CD14-positive monocyte (primary cell): Measurements from ENCODE around the gene CHST3. TPM values are rescaled to one million over a fixed set of nuclear protein-coding genes. Genes with fewer than 3 reads are reported as not detected.
"Not testable (repeated sequence)": the region's sequence is repeated elsewhere in the genome, so short reads cannot be mapped to it uniquely, and the experiment has no call there.

Experiments used
- DNase-seq, 3 donors: peaks; one replicate each; pipeline ENCODE4 v3.0.0-alpha.2; 2011 to 2022
- H2AFZ ChIP-seq: 2 replicates; pipeline ENCODE4 v1.6.0; 2012; ENCODE audit warnings: mild to moderate bottlenecking, low read depth, low read length, inconsistent platforms; ENCODE audit not compliant: insufficient read depth, poor library complexity, severe bottlenecking
- H3K27ac ChIP-seq, 2 donors: 1 replicate in 1 of 2; 2 replicates in 1 of 2; pipeline ENCODE4 v1.5.1; 2012 to 2013; ENCODE audit warnings: low read length in 2 of 2, control low read depth in 1 of 2, inconsistent platforms in 1 of 2, low read depth in 1 of 2, mild to moderate bottlenecking in 1 of 2
- H3K27me3 ChIP-seq, 2 donors: one replicate each; pipeline versions ENCODE4 v1.6.0 to v1.6.1; 2011 to 2013; ENCODE audit warnings: low read length in 2 of 2; ENCODE audit not compliant: control insufficient read depth in 2 of 2, insufficient read depth in 2 of 2
- H3K36me3 ChIP-seq, 2 donors: replicated peaks in 1 of 2; 1 replicate in 1 of 2; 2 replicates in 1 of 2; pipeline versions ENCODE4 v1.5.1 to v1.6.1; 2012 to 2013; ENCODE audit warnings: low read length in 2 of 2, control low read depth in 1 of 2, inconsistent platforms in 1 of 2, mild to moderate bottlenecking in 1 of 2; ENCODE audit not compliant: insufficient read depth in 2 of 2, control insufficient read depth in 1 of 2
- H3K4me1 ChIP-seq, 2 donors: 1 replicate in 1 of 2; 2 replicates in 1 of 2; pipeline versions ENCODE4 v1.5.1 to v1.6.1; 2012 to 2013; ENCODE audit warnings: low read length in 2 of 2, control low read depth in 1 of 2, inconsistent platforms in 1 of 2, mild to moderate bottlenecking in 1 of 2, moderate library complexity in 1 of 2; ENCODE audit not compliant: insufficient read depth in 2 of 2, control insufficient read depth in 1 of 2
- H3K4me2 ChIP-seq: replicated peaks from 2 replicates; pipeline ENCODE3; 2012; ENCODE audit warnings: low read length, moderate library complexity, mild to moderate bottlenecking; ENCODE audit not compliant: poor library complexity, severe bottlenecking; ENCODE audit errors: extremely low read depth
- H3K4me3 ChIP-seq, 3 experiments: fragments of 200-600 bp in 1 of 3; sonication (generic) in 1 of 3; replicated peaks in 1 of 3; 1 replicate in 2 of 3; 2 replicates in 1 of 3; pipeline ENCODE4 v1.5.1; 2011 to 2013; ENCODE audit warnings: low read length in 3 of 3, mild to moderate bottlenecking in 3 of 3, control low read depth in 2 of 3, low read depth in 2 of 3, inconsistent platforms in 1 of 3, moderate library complexity in 1 of 3
- H3K79me2 ChIP-seq: 2 replicates; pipeline ENCODE4 v1.6.0; 2012; ENCODE audit warnings: mild to moderate bottlenecking, control low read depth, inconsistent platforms, low read length, moderate library complexity; ENCODE audit not compliant: insufficient read depth
- H3K9ac ChIP-seq: 2 replicates; pipeline ENCODE4 v1.6.0; 2017; ENCODE audit warnings: low read length, mild to moderate bottlenecking; ENCODE audit not compliant: insufficient read depth, poor library complexity, severe bottlenecking
- H3K9me3 ChIP-seq, 2 donors: replicated peaks in 1 of 2; 1 replicate in 1 of 2; 2 replicates in 1 of 2; pipeline versions ENCODE4 v1.5.1 to v1.6.1; 2012 to 2013; ENCODE audit warnings: low read length in 2 of 2, control low read depth in 1 of 2; ENCODE audit not compliant: control insufficient read depth in 1 of 2, insufficient read depth in 1 of 2
- H4K20me1 ChIP-seq: 2 replicates; pipeline ENCODE4 v1.6.0; 2012; ENCODE audit warnings: mild to moderate bottlenecking, low read length, control low read depth, moderate library complexity; ENCODE audit not compliant: insufficient read depth
- H3K27ac Mint-ChIP-seq, 7 donors: one replicate each; pipeline ENCODE4 v1.8.0; 2020; ENCODE audit warnings: mild to moderate bottlenecking in 7 of 7, mixed read lengths in 7 of 7, moderate library complexity in 6 of 7, inconsistent platforms in 2 of 7
- H3K27me3 Mint-ChIP-seq, 3 donors: one replicate each; pipeline ENCODE4 v1.8.0; 2021 to 2022; ENCODE audit warnings: low read depth in 3 of 3, mild to moderate bottlenecking in 3 of 3, mixed read lengths in 3 of 3, moderate library complexity in 3 of 3, inconsistent platforms in 1 of 3
- H3K36me3 Mint-ChIP-seq, 2 donors: one replicate each; pipeline ENCODE4 v1.8.0; 2020; ENCODE audit warnings: mixed read lengths in 2 of 2, inconsistent platforms in 1 of 2, mild to moderate bottlenecking in 1 of 2
- H3K4me1 Mint-ChIP-seq: one replicate; pipeline ENCODE4 v1.8.0; 2020; ENCODE audit warnings: mild to moderate bottlenecking, mixed read lengths
- H3K4me3 Mint-ChIP-seq, 2 donors: one replicate each; pipeline ENCODE4 v1.8.0; 2020; ENCODE audit warnings: mild to moderate bottlenecking in 2 of 2, mixed read lengths in 2 of 2, moderate library complexity in 1 of 2
- H3K9me3 Mint-ChIP-seq, 7 donors: one replicate each; pipeline ENCODE4 v1.8.0; 2020 to 2022; ENCODE audit warnings: mixed read lengths in 7 of 7, mild to moderate bottlenecking in 6 of 7, moderate library complexity in 6 of 7, inconsistent platforms in 2 of 7
- WGBS: methylation state at CpG from one replicate; pipeline ENCODE4 v1.1.5; 2013; ENCODE audit warnings: missing lambda C conversion rate; ENCODE audit not compliant: insufficient coverage; 5-methylcytosine and 5-hydroxymethylcytosine counted together
- intact Hi-C, 2 donors: fragments of 100-400 bp; cut with micrococcal nuclease; formaldehyde crosslinking; loops; one replicate each; pipeline versions ENCODE4 v1.15.0 to v1.15.1; 2023
- polyA plus RNA-seq, 3 donors: library from polyadenylated mRNA; depleted of rRNA in 1 of 3; unstranded in 2 of 3; stranded (reverse) in 1 of 3; fragments of 300-500 nt in 2 of 3; fragments of >200 nt in 1 of 3; fragmentation: Illumina TruSeq in 2 of 3; gene quantifications; 1 replicate in 2 of 3; 2 replicates in 1 of 3; pipeline ENCODE4 v1.2.3, GENCODE V29; 2012 to 2021
- TF ChIP-seq, protein P1 (sequence below): fragments of 200-600 bp; IDR thresholded peaks from one replicate; pipeline ENCODE4 v1.8.0; 2022; ENCODE audit warnings: antibody characterized with exemption, mild to moderate bottlenecking

CHST3 gene
- polyA plus RNA-seq, 3 donors: not detected

DNA sequence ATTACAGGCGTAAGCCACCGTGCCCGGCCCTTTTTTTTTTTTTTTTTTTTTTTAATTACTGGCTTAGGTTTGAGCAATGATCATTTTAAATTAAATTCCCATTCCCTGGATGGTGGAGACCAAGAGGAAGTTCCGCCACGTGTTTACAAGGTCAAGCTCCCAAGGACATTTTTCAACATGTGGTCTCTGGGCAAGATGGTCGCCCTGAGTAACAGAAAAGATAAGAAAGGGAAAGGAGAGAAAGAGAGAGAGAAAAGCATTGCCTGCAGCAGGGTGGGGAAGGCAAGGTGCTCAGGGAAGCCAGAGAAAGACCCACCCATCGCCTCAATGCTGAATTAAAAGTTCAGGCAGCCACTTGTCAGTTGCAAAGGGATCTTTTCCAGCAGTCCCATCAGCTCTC is 45.2 kb upstream of the CHST3 start:
- no peak overlapping the region for H3K27ac Mint-ChIP-seq
- H3K4me2 ChIP-seq: no peak overlapping the region
- no peak overlapping the region for H3K4me3 Mint-ChIP-seq
- peaks cover 3 to 11% (median 8%) of the 10 kb centered on the region in 3 donors for H3K27me3 Mint-ChIP-seq
- H3K27me3 ChIP-seq: no peaks in the 10 kb centered on the region
- peaks cover 2 to 28% (median 20%) of the 10 kb centered on the region in 7 donors for H3K9me3 Mint-ChIP-seq
- peaks cover 5 to 26% of the 10 kb centered on the region in 2 donors for H3K9me3 ChIP-seq
- 83% methylated on average over 3 of the region's 7 CpGs for WGBS
- H3K4me3 ChIP-seq: no peak overlapping the region
- no peaks in the 10 kb centered on the region for H3K36me3 Mint-ChIP-seq
- no peak overlapping the region for H3K27ac ChIP-seq
- no peak overlapping the region for H2AFZ ChIP-seq
- no peaks in the 10 kb centered on the region for H3K36me3 ChIP-seq
- H4K20me1 ChIP-seq: no peaks in the 10 kb centered on the region
- H3K79me2 ChIP-seq: no peaks in the 10 kb centered on the region
- DNase-seq: no peak
- H3K4me1 Mint-ChIP-seq: peaks cover 6% of the 10 kb centered on the region
- H3K4me1 ChIP-seq: no peaks in the 10 kb centered on the region
- TF ChIP-seq, protein P1, sequence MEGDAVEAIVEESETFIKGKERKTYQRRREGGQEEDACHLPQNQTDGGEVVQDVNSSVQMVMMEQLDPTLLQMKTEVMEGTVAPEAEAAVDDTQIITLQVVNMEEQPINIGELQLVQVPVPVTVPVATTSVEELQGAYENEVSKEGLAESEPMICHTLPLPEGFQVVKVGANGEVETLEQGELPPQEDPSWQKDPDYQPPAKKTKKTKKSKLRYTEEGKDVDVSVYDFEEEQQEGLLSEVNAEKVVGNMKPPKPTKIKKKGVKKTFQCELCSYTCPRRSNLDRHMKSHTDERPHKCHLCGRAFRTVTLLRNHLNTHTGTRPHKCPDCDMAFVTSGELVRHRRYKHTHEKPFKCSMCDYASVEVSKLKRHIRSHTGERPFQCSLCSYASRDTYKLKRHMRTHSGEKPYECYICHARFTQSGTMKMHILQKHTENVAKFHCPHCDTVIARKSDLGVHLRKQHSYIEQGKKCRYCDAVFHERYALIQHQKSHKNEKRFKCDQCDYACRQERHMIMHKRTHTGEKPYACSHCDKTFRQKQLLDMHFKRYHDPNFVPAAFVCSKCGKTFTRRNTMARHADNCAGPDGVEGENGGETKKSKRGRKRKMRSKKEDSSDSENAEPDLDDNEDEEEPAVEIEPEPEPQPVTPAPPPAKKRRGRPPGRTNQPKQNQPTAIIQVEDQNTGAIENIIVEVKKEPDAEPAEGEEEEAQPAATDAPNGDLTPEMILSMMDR: no peak
- intact Hi-C loops: no loop called here
- H3K9ac ChIP-seq: no peak overlapping the region

DNA sequence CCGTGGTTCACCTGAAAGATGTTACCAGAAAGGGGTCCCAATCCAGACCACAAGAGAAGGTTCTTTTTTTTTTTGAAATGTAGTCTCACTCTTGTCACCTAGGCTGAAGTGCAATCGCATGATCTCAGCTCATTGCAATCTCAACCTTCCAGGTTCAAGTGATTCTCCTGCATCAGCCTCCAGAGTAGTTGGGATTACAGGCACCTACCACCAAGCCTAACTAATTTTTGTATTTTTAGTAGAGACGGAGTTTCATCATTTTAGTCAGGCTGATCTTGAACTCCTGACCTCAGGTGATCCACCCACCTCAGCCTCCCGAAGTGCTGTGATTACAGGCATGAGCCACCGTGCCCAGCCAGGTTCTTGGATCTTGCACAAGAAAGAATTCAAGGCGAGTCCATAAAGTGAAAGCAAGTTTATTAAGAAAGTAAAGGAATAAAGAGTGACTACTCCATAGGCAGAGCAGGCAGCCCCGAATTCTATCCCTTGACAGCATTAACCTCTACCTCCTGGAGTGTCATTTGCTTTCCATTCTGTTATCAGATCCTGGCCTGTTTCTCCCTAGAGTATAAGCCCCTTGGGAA is 44.1 kb upstream of the CHST3 start:
- H3K27ac ChIP-seq, H3K36me3 ChIP-seq, H3K4me3 ChIP-seq, H3K36me3 Mint-ChIP-seq, H3K4me2 ChIP-seq, intact Hi-C loops, H3K27ac Mint-ChIP-seq, DNase-seq, H3K4me3 Mint-ChIP-seq, H3K27me3 ChIP-seq, H3K9ac ChIP-seq, H4K20me1 ChIP-seq, H3K79me2 ChIP-seq, H3K4me1 Mint-ChIP-seq, H2AFZ ChIP-seq, H3K4me1 ChIP-seq: not testable (repeated sequence)
- Mint-ChIP-seq H3K27me3 (peaks cover 3 to 12% (median 8%) of the 10 kb centered on the region in 3 donors), H3K9me3 (peaks cover 2 to 25% (median 17%) of the 10 kb centered on the region in 7 donors)
- 92% methylated on average over 2 of the region's 7 CpGs for WGBS
- peaks cover 5 to 21% of the 10 kb centered on the region in 2 donors for H3K9me3 ChIP-seq
